Left ventricle myocardium inferior (tissue), 1 donor: ENCODE results near the gene TEX44. TPM values are rescaled to one million over a fixed set of nuclear protein-coding genes. Genes with fewer than 3 reads are reported as not detected.

Experiments
- DNase-seq: peaks from one replicate; pipeline ENCODE4 v3.0.0-alpha.2; 2020
- H3K27ac ChIP-seq: fragments of 200-600 bp; replicated peaks from 2 replicates; pipeline ENCODE4 v1.8.0; 2021
- H3K27me3 ChIP-seq: fragments of 200-600 bp; 2 replicates; pipeline ENCODE4 v1.8.0; 2021; ENCODE audit warnings: low read depth
- H3K36me3 ChIP-seq: fragments of 200-600 bp; 2 replicates; pipeline ENCODE4 v1.8.0; 2021
- H3K4me1 ChIP-seq: fragments of 200-600 bp; 2 replicates; pipeline ENCODE4 v1.8.0; 2021
- H3K4me3 ChIP-seq: fragments of 200-600 bp; 2 replicates; pipeline ENCODE4 v1.8.0; 2021; ENCODE audit warnings: mild to moderate bottlenecking, moderate library complexity
- H3K9me3 ChIP-seq: fragments of 200-600 bp; replicated peaks from 2 replicates; pipeline ENCODE4 v1.8.0; 2021
- intact Hi-C: fragments of 100-400 bp; cut with micrococcal nuclease; formaldehyde crosslinking; loops from one replicate; pipeline ENCODE4 v1.11.0; 2022
- total RNA-seq: library from RNA; stranded (reverse); fragmentation: NEBNext Ultra II Directional; extraction: Animal tissue kit (Norgen Biotek cat#: 25700); gene quantifications from one replicate; pipeline ENCODE4 v1.2.1, GENCODE V29; 2021
- TF ChIP-seq, protein P1 (sequence below): fragments of 200-600 bp; IDR thresholded peaks from 2 replicates; pipeline ENCODE4 v1.8.0; 2021; ENCODE audit warnings: antibody characterized with exemption, mild to moderate bottlenecking, borderline replicate concordance
- donor health status: DM: no; HTN: yes; CAD: no; lungs with severe emphysema.

Gene TEX44
- total RNA-seq, 1 donor from 2014 or later = not detected

DNA sequence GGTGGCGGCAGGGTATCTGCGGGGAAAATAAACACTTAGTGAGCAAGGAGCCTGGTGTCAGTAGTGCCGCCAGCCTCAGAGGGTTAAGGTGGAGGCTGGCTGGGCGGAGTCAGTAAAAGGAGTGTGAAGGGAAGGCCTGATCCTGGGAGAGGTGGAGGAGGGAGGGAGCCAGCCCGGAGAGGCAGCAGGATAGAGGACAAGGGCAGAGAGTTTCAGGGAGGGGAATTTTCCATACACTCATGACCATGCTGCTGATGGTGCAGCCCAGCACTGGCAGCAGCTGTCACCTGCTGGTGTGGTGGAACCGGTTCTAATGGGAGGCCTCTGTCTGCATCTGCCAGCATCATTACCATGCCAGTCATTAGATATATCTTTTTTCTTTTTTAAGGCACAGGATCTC is 2.0 kb upstream of the TEX44 start:
- H3K27ac ChIP-seq = no peak overlapping the region
- TF ChIP-seq, protein P1, sequence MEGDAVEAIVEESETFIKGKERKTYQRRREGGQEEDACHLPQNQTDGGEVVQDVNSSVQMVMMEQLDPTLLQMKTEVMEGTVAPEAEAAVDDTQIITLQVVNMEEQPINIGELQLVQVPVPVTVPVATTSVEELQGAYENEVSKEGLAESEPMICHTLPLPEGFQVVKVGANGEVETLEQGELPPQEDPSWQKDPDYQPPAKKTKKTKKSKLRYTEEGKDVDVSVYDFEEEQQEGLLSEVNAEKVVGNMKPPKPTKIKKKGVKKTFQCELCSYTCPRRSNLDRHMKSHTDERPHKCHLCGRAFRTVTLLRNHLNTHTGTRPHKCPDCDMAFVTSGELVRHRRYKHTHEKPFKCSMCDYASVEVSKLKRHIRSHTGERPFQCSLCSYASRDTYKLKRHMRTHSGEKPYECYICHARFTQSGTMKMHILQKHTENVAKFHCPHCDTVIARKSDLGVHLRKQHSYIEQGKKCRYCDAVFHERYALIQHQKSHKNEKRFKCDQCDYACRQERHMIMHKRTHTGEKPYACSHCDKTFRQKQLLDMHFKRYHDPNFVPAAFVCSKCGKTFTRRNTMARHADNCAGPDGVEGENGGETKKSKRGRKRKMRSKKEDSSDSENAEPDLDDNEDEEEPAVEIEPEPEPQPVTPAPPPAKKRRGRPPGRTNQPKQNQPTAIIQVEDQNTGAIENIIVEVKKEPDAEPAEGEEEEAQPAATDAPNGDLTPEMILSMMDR = no peak
- intact Hi-C loops = no loop called here
- H3K4me1 ChIP-seq = no peaks in the 10 kb centered on the region
- H3K27me3 ChIP-seq = no peaks in the 10 kb centered on the region
- DNase-seq = no peak
- H3K4me3 ChIP-seq = no peak overlapping the region
- H3K9me3 ChIP-seq = no peaks in the 10 kb centered on the region
- no peaks in the 10 kb centered on the region for H3K36me3 ChIP-seq

DNA sequence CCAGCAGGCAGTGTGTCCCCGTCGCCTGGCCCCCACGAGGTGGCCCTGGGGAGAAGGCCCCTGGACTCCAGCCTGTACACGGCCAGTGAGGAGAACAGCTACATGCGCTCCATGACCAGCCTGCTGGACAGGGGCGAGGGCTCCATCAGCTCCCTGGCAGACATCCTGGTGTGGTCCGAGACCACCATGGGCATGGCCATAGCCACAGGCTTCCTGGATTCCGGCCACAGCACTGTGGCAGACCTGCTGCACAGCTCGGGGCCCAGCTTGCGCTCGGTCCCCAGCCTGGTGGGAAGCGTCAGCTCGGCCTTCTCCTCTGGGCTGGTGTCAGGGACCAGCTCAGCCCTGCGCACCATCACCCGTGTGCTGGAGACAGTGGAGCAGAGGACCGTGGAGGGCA is 1.0 kb downstream of the TEX44 start:
- peaks cover 7% of the 10 kb centered on the region for H3K4me1 ChIP-seq
- H3K27me3 ChIP-seq = no peaks in the 10 kb centered on the region
- intact Hi-C loops = no loop called here
- no peak for DNase-seq
- TF ChIP-seq, protein P1 = no peak
- no peaks in the 10 kb centered on the region for H3K36me3 ChIP-seq
- H3K27ac ChIP-seq = no peak overlapping the region
- H3K4me3 ChIP-seq = no peak overlapping the region
- no peaks in the 10 kb centered on the region for H3K9me3 ChIP-seq

DNA sequence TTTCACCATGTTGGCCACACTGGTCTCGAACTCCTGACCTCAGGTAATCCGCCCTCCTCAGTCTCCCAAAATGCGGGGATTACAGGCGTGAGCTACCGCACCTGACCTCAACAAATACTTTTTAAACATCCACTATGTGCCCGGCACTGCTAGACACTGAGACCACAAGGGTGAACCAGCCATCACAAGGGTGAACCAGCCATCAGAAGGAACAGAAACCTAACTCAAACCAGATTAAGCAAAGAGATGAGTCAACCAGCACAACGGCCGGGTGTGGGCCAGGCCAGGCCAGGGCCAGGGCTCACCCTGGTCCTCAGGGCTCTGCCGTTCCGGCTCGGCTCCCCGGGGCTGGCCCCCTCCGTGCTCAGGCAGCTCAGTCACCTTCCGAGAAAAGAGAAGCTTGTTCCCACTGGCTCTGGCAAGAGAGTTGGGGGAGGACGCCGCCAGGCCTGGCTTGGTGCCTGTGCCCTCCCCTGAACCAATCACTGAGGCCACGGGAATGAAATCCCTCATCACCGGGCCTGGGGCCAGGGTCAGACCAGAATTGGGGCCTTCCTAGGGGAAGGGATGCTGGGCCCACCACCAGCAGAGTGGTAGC is 4.4 kb downstream of the TEX44 start:
- TF ChIP-seq, protein P1 = no peak
- H3K27me3 ChIP-seq = no peaks in the 10 kb centered on the region
- no peaks in the 10 kb centered on the region for H3K9me3 ChIP-seq
- DNase-seq = peak; percentile 34
- intact Hi-C loops = no loop called here
- H3K4me1 ChIP-seq = peaks cover 22% of the 10 kb centered on the region
- H3K36me3 ChIP-seq = no peaks in the 10 kb centered on the region
- no peak overlapping the region for H3K4me3 ChIP-seq
- H3K27ac ChIP-seq = no peak overlapping the region

DNA sequence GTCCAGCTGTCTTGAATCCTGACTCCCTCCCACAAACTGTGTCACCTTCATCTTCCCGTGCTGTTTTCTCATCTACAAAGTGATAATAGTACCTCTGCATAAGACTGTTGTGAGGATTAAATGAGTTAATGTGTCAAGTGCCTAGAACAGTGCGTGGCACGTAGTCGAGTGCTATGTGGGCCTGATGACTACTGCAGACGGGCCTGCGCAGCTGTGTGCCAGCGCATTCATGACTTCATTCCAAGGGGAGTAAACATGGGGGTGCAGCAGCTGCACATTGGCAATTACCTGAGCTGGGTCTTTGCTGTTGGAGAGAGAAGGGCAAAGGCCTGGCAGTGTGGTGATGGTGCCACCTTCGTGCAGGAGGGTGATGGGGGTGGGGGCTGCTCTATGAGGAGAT is 5.0 kb downstream of the TEX44 start:
- Histone ChIP-seq H3K36me3 (no peaks in the 10 kb centered on the region), H3K27me3 (no peaks in the 10 kb centered on the region), H3K27ac (no peak overlapping the region), H3K4me1 (peaks cover 24% of the 10 kb centered on the region), H3K4me3 (no peak overlapping the region), H3K9me3 (no peaks in the 10 kb centered on the region)
- TF ChIP-seq, protein P1 = no peak
- DNase-seq = no peak
- intact Hi-C loops = no loop called here

DNA sequence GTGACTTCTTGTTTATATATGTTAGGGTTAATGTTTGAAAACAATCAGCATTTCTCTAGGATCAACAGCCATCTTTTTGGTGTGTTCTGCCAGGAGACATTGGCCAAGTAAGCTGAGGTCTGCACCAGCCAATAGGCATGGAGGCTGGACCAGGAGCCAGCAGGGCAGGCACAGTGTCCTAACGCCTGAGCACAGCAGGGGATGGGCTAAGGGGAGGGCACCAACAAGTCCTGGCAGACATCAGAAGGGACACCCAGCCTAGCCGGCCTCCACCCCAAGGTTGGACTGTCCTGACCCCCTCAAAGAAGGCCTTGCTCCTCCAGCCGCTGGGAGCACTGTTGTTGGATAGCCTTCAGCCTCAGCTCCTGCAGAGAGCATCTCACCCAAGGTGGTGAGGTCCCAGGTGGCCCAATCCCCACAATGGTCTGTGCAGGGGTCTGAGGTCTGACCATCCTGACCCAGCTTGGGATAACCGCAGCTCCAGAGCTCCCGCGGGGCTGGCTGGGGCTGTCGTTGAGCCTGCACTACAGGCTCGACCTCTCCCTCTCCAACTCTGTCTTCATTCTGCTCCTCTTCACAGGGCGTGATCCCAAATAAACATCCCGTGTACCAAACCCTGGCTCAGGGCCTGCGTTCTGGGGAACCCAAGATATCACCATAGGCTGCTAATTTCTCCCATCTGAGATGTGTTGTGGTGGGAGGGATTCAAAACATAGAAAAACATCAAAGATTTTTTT is 8.1 kb downstream of the TEX44 start:
- H3K27ac ChIP-seq = peak overlapping the region; percentile 43
- intact Hi-C loops = no loop called here
- no peak for DNase-seq
- no peaks in the 10 kb centered on the region for H3K36me3 ChIP-seq
- H3K27me3 ChIP-seq = no peaks in the 10 kb centered on the region
- no peaks in the 10 kb centered on the region for H3K9me3 ChIP-seq
- H3K4me3 ChIP-seq = no peak overlapping the region
- H3K4me1 ChIP-seq = peaks cover 50% of the 10 kb centered on the region
- TF ChIP-seq, protein P1 = no peak
